Uterus (tissue), 4 donors: ENCODE measurements around the gene PAPPA2. TPM values are rescaled to one million over a fixed set of nuclear protein-coding genes. Genes with fewer than 3 reads are reported as not detected.

Experiments used
- DNase-seq, 2 donors: peaks; one replicate each; pipeline ENCODE4 v3.0.0-alpha.2; 2019 to 2020
- H3K27ac ChIP-seq, 2 donors: fragments of 200-600 bp; sonication (generic); 1 replicate in 1 of 2; 2 replicates in 1 of 2; pipeline ENCODE4 v1.5.1; 2016 to 2018
- H3K27me3 ChIP-seq, 2 donors: fragments of 200-600 bp; sonication (generic); one replicate each; pipeline ENCODE4 v1.5.1; 2018 to 2019; ENCODE audit warnings: control low read depth in 1 of 2
- H3K36me3 ChIP-seq, 2 donors: fragments of 200-600 bp; sonication (generic); one replicate each; pipeline ENCODE4 v1.5.1; 2019; ENCODE audit warnings: control low read depth in 1 of 2
- H3K4me1 ChIP-seq, 2 donors: fragments of 200-600 bp; sonication (generic); one replicate each; pipeline ENCODE4 v1.5.1; 2018 to 2019; ENCODE audit warnings: control low read depth in 1 of 2
- H3K4me3 ChIP-seq, 2 donors: fragments of 200-600 bp; sonication (generic); 1 replicate in 1 of 2; 2 replicates in 1 of 2; pipeline ENCODE4 v1.5.1; 2018 to 2019; ENCODE audit warnings: mild to moderate bottlenecking in 1 of 2
- H3K9me3 ChIP-seq, 2 donors: fragments of 200-600 bp; sonication (generic); one replicate each; pipeline ENCODE4 v1.5.1; 2019; ENCODE audit warnings: control low read depth in 1 of 2
- CTCF ChIP-seq, 4 experiments: fragments of 200-600 bp in 2 of 4; fragments of 450-650 bp in 2 of 4; sonication (generic) in 2 of 4; IDR thresholded peaks; one replicate each; pipeline ENCODE4 v1.5.1; 2016 to 2019; ENCODE audit warnings: antibody characterized with exemption in 4 of 4, mild to moderate bottlenecking in 2 of 4, moderate library complexity in 1 of 4
- POLR2A ChIP-seq, 2 donors: fragments of 450-650 bp; IDR thresholded peaks; one replicate each; pipeline ENCODE4 v1.6.1; 2016; ENCODE audit warnings: antibody characterized with exemption in 2 of 2, mild to moderate bottlenecking in 1 of 2, moderate library complexity in 1 of 2
- intact Hi-C: fragments of 100-400 bp; cut with DNase I; formaldehyde crosslinking; loops from one replicate; pipeline ENCODE4 v1.15.1; 2023; ENCODE audit warnings: low total_unique reads
- total RNA-seq, 4 donors: library from RNA; depleted of rRNA in 3 of 4; stranded (reverse); fragments of >200 nt in 3 of 4; gene quantifications; one replicate each; pipeline versions ENCODE4 v1.1.0 to v1.2.4, GENCODE V29; 2014 to 2023
- donor health status: DM: yes; HTN: yes; CAD: no.

Gene PAPPA2
- total RNA-seq, 4 donors from 2014 or later: 0.51 to 4.0 (median 0.73) TPM; not detected in 1

GRCh38 chr1:176854121-176854520 is 391.1 kb downstream of the PAPPA2 start:
- no peak overlapping the region for H3K27ac ChIP-seq
- no peaks in the 10 kb centered on the region for H3K27me3 ChIP-seq
- intact Hi-C loops: no loop called here
- TF ChIP-seq POLR2A (IDR thresholded peaks at IDR 0.05) (no peak), CTCF (IDR thresholded peaks at IDR 0.05) (no peak)
- DNase-seq: no peak
- no peak overlapping the region for H3K4me3 ChIP-seq
- no peaks in the 10 kb centered on the region for H3K36me3 ChIP-seq
- no peaks in the 10 kb centered on the region for H3K9me3 ChIP-seq
- H3K4me1 ChIP-seq: no peaks in the 10 kb centered on the region

GRCh38 chr1:176854758-176855745 is 392.1 kb downstream of the PAPPA2 start:
- Histone ChIP-seq H3K27me3 (no peaks in the 10 kb centered on the region), H3K9me3 (no peaks in the 10 kb centered on the region), H3K36me3 (no peaks in the 10 kb centered on the region), H3K4me3 (no peak overlapping the region), H3K27ac (no peak overlapping the region), H3K4me1 (no peaks in the 10 kb centered on the region)
- TF ChIP-seq POLR2A (IDR thresholded peaks at IDR 0.05) (no peak), CTCF (IDR thresholded peaks at IDR 0.05) (no peak)
- DNase-seq: no peak
- intact Hi-C loops: no loop called here

GRCh38 chr1:176857632-176858031 is 394.7 kb downstream of the PAPPA2 start:
- intact Hi-C loops: no loop called here
- Histone ChIP-seq H3K27me3 (no peaks in the 10 kb centered on the region), H3K9me3 (no peaks in the 10 kb centered on the region), H3K4me3 (no peak overlapping the region), H3K27ac (no peak overlapping the region), H3K36me3 (no peaks in the 10 kb centered on the region), H3K4me1 (no peaks in the 10 kb centered on the region)
- TF ChIP-seq POLR2A (IDR thresholded peaks at IDR 0.05): no peak
- DNase-seq: no peak

GRCh38 chr1:176858433-176858916 is 395.5 kb downstream of the PAPPA2 start:
- Histone ChIP-seq H3K4me3 (no peak overlapping the region), H3K27ac (no peak overlapping the region), H3K9me3 (no peaks in the 10 kb centered on the region), H3K27me3 (no peaks in the 10 kb centered on the region), H3K4me1 (no peaks in the 10 kb centered on the region), H3K36me3 (no peaks in the 10 kb centered on the region)
- intact Hi-C loops: no loop called here
- DNase-seq: no peak
- TF ChIP-seq CTCF (IDR thresholded peaks at IDR 0.05) (no peak), POLR2A (IDR thresholded peaks at IDR 0.05) (no peak)

- Histone ChIP-seq H3K9me3 (no peaks in the 10 kb centered on the region), H3K36me3 (no peaks in the 10 kb centered on the region), H3K27me3 (no peaks in the 10 kb centered on the region), H3K4me3 (no peak overlapping the region), H3K4me1 (no peaks in the 10 kb centered on the region), H3K27ac (no peak overlapping the region)
- no peak for DNase-seq
- TF ChIP-seq POLR2A (IDR thresholded peaks at IDR 0.05): no peak
- intact Hi-C loops: no loop called here
These were observed 400.6 kb downstream of the PAPPA2 start for GRCh38 chr1:176863613-176864012.

GRCh38 chr1:176864211-176864610 is 401.2 kb downstream of the PAPPA2 start:
- Histone ChIP-seq H3K27ac (no peak overlapping the region), H3K36me3 (no peaks in the 10 kb centered on the region), H3K27me3 (no peaks in the 10 kb centered on the region), H3K4me3 (no peak overlapping the region), H3K9me3 (no peaks in the 10 kb centered on the region), H3K4me1 (no peaks in the 10 kb centered on the region)
- TF ChIP-seq CTCF (IDR thresholded peaks at IDR 0.05) (no peak), POLR2A (IDR thresholded peaks at IDR 0.05) (no peak)
- intact Hi-C loops: no loop called here
- no peak for DNase-seq
